ENCODE measurements around the gene ETV4.

DNA sequence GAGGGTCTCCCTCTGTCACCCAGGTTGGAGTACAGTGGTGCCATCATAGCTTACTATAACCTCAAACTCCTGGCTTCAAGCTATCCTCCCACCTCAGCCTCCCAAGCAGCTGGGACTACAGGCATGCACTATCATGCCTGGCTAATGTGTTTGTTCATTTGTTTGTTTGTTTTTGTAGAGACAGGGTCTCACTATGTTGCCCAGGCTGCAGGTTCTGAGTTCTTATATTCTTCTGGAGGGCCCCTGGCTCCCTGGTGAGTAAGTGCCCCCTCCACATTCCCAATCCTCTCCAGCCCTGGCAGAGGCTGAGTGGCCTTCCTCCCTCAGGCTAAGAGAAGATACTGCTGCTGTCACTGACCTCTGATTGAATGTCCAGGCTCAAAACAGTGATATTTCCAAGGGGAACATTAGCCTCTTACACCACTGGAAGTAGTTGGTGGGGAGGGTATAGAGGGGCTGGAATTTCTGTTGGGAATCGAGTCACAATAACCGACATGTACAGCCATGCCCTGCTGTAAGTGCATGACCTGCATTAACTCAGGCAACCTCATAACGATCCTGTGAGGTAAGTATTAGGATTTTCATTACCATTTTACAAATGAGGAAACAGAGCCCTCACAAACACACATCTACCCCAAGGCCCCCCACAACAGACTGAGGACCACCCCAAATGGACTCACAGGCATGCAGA is 2.7 kb upstream of the ETV4 start:
- TF ChIP-seq, protein P1, sequence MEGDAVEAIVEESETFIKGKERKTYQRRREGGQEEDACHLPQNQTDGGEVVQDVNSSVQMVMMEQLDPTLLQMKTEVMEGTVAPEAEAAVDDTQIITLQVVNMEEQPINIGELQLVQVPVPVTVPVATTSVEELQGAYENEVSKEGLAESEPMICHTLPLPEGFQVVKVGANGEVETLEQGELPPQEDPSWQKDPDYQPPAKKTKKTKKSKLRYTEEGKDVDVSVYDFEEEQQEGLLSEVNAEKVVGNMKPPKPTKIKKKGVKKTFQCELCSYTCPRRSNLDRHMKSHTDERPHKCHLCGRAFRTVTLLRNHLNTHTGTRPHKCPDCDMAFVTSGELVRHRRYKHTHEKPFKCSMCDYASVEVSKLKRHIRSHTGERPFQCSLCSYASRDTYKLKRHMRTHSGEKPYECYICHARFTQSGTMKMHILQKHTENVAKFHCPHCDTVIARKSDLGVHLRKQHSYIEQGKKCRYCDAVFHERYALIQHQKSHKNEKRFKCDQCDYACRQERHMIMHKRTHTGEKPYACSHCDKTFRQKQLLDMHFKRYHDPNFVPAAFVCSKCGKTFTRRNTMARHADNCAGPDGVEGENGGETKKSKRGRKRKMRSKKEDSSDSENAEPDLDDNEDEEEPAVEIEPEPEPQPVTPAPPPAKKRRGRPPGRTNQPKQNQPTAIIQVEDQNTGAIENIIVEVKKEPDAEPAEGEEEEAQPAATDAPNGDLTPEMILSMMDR (IDR thresholded peaks at IDR 0.05; ENCODE audit: poor library complexity): no peak
- TF ChIP-seq EZH2phosphoT487 (IDR thresholded peaks at IDR 0.05; ENCODE audit: low read depth, severe bottlenecking, unreplicated experiment) (no peak), EZH2 (IDR thresholded peaks at IDR 0.05; ENCODE audit: borderline replicate concordance) (no peak)
